Fibroblast of villous mesenchyme (primary cell): ENCODE measurements around the gene TLR8. TPM values are rescaled to one million over a fixed set of nuclear protein-coding genes. Genes with fewer than 3 reads are reported as not detected.

Source experiments
- DNase-seq: peaks from one replicate; pipeline ENCODE4 v3.0.0-alpha.2; 2010; ENCODE audit warnings: low read depth
- H3K4me3 ChIP-seq: 2 replicates; pipeline ENCODE4 v1.5.1; 2011; ENCODE audit warnings: low read depth, mild to moderate bottlenecking, low read length
- total RNA-seq: library from RNA; depleted of rRNA; stranded (reverse); fragments of >200 nt; gene quantifications from 2 replicates; pipeline ENCODE4 v1.2.3, GENCODE V29; 2012
- TF ChIP-seq, protein P1 (sequence below): IDR thresholded peaks from 2 replicates; pipeline ENCODE4 v1.5.1; 2012; ENCODE audit warnings: low read depth, mild to moderate bottlenecking, low read length; ENCODE audit not compliant: insufficient read depth

The TLR8 gene
- total RNA-seq, 1 donor: not detected

DNA sequence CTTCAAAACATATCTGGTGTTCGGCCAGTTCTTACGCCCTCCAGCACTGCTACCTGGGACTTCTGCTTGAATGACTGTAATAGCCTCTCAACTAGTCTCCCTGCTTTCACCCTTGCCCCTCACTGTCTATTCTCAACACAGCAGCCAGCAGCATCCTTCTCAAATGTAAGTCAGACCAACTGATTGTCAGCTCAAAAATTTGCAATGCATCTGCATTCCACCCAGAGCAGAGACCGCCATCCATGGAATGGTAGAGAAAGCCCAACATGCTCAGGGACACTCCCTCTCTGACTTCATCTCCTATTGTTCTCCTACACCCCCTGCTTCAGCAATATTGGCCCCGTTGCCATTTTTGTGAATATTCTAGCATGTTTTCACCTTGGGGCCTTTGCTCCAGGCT, 33.7 kb upstream of the TLR8 start:
- no peak overlapping the region for H3K4me3 ChIP-seq
- TF ChIP-seq, protein P1, sequence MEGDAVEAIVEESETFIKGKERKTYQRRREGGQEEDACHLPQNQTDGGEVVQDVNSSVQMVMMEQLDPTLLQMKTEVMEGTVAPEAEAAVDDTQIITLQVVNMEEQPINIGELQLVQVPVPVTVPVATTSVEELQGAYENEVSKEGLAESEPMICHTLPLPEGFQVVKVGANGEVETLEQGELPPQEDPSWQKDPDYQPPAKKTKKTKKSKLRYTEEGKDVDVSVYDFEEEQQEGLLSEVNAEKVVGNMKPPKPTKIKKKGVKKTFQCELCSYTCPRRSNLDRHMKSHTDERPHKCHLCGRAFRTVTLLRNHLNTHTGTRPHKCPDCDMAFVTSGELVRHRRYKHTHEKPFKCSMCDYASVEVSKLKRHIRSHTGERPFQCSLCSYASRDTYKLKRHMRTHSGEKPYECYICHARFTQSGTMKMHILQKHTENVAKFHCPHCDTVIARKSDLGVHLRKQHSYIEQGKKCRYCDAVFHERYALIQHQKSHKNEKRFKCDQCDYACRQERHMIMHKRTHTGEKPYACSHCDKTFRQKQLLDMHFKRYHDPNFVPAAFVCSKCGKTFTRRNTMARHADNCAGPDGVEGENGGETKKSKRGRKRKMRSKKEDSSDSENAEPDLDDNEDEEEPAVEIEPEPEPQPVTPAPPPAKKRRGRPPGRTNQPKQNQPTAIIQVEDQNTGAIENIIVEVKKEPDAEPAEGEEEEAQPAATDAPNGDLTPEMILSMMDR: no peak
- no peak for DNase-seq

DNA sequence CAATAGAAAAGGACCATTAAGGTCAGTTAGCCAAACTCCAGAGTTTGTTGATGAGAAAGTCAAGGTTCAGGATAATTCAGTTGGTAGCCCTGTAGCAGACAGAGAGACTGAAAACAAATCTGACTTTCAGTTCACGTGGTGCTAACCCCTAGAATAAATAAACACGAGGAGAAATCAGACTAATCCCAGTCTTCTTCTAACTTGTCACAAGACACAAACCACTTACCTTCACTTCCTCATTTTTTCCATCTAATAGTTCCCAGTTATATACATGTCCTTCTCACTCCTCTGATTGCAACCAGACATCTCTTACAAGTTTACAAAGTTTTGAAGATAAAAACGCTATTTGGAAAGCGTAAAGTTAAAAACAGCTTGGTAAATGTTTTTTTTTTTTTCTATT, 31.8 kb upstream of the TLR8 start:
- DNase-seq: no peak
- no peak overlapping the region for H3K4me3 ChIP-seq
- TF ChIP-seq, protein P1: no peak

DNA sequence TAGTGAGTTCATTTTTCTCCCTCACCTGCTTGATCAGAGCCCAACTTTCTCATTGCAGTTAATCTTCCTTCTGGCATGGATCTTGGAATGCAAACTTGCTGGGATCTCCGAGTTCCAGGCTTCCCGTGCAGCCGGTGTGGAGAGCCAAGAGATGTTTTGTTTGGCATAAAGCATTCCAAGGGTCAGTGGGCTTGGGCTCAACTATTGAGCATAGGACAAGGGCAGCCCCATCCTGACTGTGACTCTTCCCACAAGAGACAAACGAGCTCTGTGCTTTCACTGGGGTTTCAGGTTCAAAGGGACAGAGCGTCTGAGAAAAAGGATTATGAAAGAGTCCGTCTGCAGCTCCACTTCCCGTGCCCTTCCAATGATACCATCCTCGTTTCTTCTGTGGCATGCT, 29.0 kb upstream of the TLR8 start:
- TF ChIP-seq, protein P1: no peak

DNA sequence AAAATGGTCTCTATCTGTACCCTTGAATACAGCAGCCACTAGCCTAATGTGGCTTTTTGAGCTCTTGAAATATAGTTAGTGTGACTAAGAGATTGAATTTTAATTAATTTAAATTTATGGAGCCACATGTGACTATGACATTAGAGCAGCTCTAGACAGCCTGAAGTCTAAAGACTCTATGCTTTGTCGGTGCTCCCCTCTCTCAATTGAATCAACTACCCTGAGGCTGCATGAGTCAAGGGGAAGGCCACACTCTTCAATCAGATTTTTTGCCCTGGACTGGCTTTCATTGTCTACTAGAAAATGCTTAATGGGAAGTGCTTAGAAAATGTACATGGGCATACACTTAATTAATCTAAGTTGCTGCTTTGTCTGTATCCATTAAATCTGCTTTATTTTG, 27.9 kb upstream of the TLR8 start:
- H3K4me3 ChIP-seq: no peak overlapping the region
- TF ChIP-seq, protein P1: no peak
- no peak for DNase-seq

More for the DNA sequence above, 29.0 kb upstream of the TLR8 start:
- H3K4me3 ChIP-seq: no peak overlapping the region
- no peak for DNase-seq

DNA sequence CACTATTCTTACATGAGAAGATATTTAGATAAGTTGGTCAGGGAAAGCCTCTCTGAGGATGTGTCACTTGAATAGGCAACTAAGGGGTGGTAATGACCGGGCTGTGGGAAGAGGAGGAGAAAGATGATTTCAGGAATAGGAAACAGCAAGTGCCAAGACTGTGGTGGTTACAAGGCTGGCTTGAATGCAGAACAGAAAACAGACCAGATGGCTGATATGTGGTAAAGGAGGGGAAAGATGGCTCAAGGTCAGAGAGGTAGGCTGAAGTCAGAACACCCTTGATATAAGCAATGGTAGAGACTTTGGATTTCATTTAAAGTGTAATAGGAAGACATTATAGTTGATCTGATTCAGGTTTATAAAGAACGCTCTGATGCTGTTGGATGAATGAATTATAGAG, 24.5 kb upstream of the TLR8 start:
- no peak overlapping the region for H3K4me3 ChIP-seq
- TF ChIP-seq, protein P1: no peak

DNA sequence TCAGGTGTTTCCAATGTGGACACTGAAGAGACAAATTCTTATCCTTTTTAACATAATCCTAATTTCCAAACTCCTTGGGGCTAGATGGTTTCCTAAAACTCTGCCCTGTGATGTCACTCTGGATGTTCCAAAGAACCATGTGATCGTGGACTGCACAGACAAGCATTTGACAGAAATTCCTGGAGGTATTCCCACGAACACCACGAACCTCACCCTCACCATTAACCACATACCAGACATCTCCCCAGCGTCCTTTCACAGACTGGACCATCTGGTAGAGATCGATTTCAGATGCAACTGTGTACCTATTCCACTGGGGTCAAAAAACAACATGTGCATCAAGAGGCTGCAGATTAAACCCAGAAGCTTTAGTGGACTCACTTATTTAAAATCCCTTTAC, 20.9 kb upstream of the TLR8 start:
- TF ChIP-seq, protein P1: no peak
- DNase-seq: no peak
- no peak overlapping the region for H3K4me3 ChIP-seq

More for the DNA sequence above, 24.5 kb upstream of the TLR8 start:
- no peak for DNase-seq

DNA sequence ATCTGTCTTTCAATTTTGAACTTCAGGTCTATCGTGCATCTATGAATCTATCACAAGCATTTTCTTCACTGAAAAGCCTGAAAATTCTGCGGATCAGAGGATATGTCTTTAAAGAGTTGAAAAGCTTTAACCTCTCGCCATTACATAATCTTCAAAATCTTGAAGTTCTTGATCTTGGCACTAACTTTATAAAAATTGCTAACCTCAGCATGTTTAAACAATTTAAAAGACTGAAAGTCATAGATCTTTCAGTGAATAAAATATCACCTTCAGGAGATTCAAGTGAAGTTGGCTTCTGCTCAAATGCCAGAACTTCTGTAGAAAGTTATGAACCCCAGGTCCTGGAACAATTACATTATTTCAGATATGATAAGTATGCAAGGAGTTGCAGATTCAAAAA, 19.9 kb upstream of the TLR8 start:
- TF ChIP-seq, protein P1: no peak
- no peak for DNase-seq
- H3K4me3 ChIP-seq: no peak overlapping the region
